Lower leg skin (tissue), 3 donors: Measurements from ENCODE around the gene CD207.

Source experiments
- CTCF ChIP-seq, 3 donors: fragments of 450-650 bp; IDR thresholded peaks; one replicate each; pipeline ENCODE4 v1.5.1; 2016; ENCODE audit warnings: antibody characterized with exemption in 3 of 3, mild to moderate bottlenecking in 3 of 3, moderate library complexity in 2 of 3
- POLR2A ChIP-seq, 2 donors: fragments of 450-650 bp; IDR thresholded peaks; one replicate each; pipeline ENCODE4 v1.6.1; 2016 to 2017; ENCODE audit warnings: antibody characterized with exemption in 2 of 2, mild to moderate bottlenecking in 1 of 2, moderate library complexity in 1 of 2

DNA sequence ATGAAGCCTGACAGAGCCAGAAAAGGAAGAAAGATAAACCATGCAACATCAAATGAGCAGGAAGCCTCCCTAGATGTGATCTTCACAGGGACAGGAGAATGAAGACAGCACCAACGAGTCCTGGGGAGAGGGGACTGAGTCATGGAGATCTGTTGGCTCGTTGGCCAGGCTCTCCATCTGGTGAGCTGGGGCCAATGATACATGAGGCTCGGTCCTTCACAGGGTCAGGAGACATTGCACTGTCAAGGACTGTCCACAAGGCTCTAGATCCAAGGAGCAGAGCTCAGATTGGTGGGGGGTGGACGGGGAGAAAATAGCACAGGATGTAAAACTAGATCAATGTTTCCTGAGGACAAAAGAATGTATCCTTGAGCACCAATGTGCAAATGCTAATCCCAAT is 735 bp downstream of the CD207 start:
- no peak for TF ChIP-seq CTCF (IDR thresholded peaks at IDR 0.05)
- TF ChIP-seq POLR2A (IDR thresholded peaks at IDR 0.05), result no peak
